Measurements from ENCODE around the gene SCUBE1.

The SCUBE1 gene

GRCh38 chr22:43226377-43227238 lies 116.6 kb downstream of the SCUBE1 start:
- H3K4me1 Mint-ChIP-seq (ENCODE audit: low read depth): peaks cover 4% of the 10 kb centered on the region
- no peak overlapping the region for H3K27ac Mint-ChIP-seq
- H3K27me3 Mint-ChIP-seq (ENCODE audit: low read depth): no peaks in the 10 kb centered on the region
- no peak overlapping the region for H3K4me3 Mint-ChIP-seq
- no peaks in the 10 kb centered on the region for H3K9me3 Mint-ChIP-seq
- no peak for DNase-seq (ENCODE audit: low spot score)
- H3K36me3 Mint-ChIP-seq (ENCODE audit: low read depth): no peaks in the 10 kb centered on the region

GRCh38 chr22:43225609-43226008 lies 117.6 kb downstream of the SCUBE1 start:
- no peak for DNase-seq (ENCODE audit: low spot score)
- Mint-ChIP-seq H3K27ac (no peak overlapping the region), H3K4me1 (ENCODE audit: low read depth) (no peaks in the 10 kb centered on the region), H3K27me3 (ENCODE audit: low read depth) (no peaks in the 10 kb centered on the region), H3K9me3 (no peaks in the 10 kb centered on the region), H3K36me3 (ENCODE audit: low read depth) (no peaks in the 10 kb centered on the region), H3K4me3 (no peak overlapping the region)

- H3K9me3 Mint-ChIP-seq: no peaks in the 10 kb centered on the region
These were observed 120.2 kb downstream of the SCUBE1 start for GRCh38 chr22:43222987-43223386.

GRCh38 chr22:43222262-43222661 lies 120.9 kb downstream of the SCUBE1 start:
- no peaks in the 10 kb centered on the region for H3K27me3 Mint-ChIP-seq (ENCODE audit: low read depth)
- no peaks in the 10 kb centered on the region for H3K4me1 Mint-ChIP-seq (ENCODE audit: low read depth)
- no peak for DNase-seq (ENCODE audit: low spot score)
- H3K4me3 Mint-ChIP-seq: no peak overlapping the region
- no peaks in the 10 kb centered on the region for H3K36me3 Mint-ChIP-seq (ENCODE audit: low read depth)
- H3K9me3 Mint-ChIP-seq: no peaks in the 10 kb centered on the region
- H3K27ac Mint-ChIP-seq: no peak overlapping the region

More at GRCh38 chr22:43222987-43223386, 120.2 kb downstream of the SCUBE1 start:
- Mint-ChIP-seq H3K27ac (no peak overlapping the region), H3K4me1 (ENCODE audit: low read depth) (no peaks in the 10 kb centered on the region), H3K27me3 (ENCODE audit: low read depth) (no peaks in the 10 kb centered on the region), H3K36me3 (ENCODE audit: low read depth) (no peaks in the 10 kb centered on the region), H3K4me3 (no peak overlapping the region)
- no peak for DNase-seq (ENCODE audit: low spot score)

GRCh38 chr22:43220625-43221380 lies 122.4 kb downstream of the SCUBE1 start:
- H3K4me3 Mint-ChIP-seq: no peak overlapping the region
- H3K4me1 Mint-ChIP-seq (ENCODE audit: low read depth): no peaks in the 10 kb centered on the region
- H3K9me3 Mint-ChIP-seq: no peaks in the 10 kb centered on the region
- no peaks in the 10 kb centered on the region for H3K36me3 Mint-ChIP-seq (ENCODE audit: low read depth)
- no peak overlapping the region for H3K27ac Mint-ChIP-seq
- no peak for DNase-seq (ENCODE audit: low spot score)
- H3K27me3 Mint-ChIP-seq (ENCODE audit: low read depth): no peaks in the 10 kb centered on the region

GRCh38 chr22:43218786-43219185 lies 124.4 kb downstream of the SCUBE1 start:
- H3K27ac Mint-ChIP-seq: no peak overlapping the region
- no peaks in the 10 kb centered on the region for H3K36me3 Mint-ChIP-seq (ENCODE audit: low read depth)

GRCh38 chr22:43217285-43218030 lies 125.7 kb downstream of the SCUBE1 start:
- H3K27ac Mint-ChIP-seq: no peak overlapping the region
- H3K9me3 Mint-ChIP-seq: no peaks in the 10 kb centered on the region
- H3K27me3 Mint-ChIP-seq (ENCODE audit: low read depth): no peaks in the 10 kb centered on the region
- no peak for DNase-seq (ENCODE audit: low spot score)
- no peak overlapping the region for H3K4me3 Mint-ChIP-seq
- no peaks in the 10 kb centered on the region for H3K4me1 Mint-ChIP-seq (ENCODE audit: low read depth)
- no peaks in the 10 kb centered on the region for H3K36me3 Mint-ChIP-seq (ENCODE audit: low read depth)

More at GRCh38 chr22:43218786-43219185, 124.4 kb downstream of the SCUBE1 start:
- Mint-ChIP-seq H3K27me3 (ENCODE audit: low read depth) (no peaks in the 10 kb centered on the region), H3K9me3 (no peaks in the 10 kb centered on the region), H3K4me3 (no peak overlapping the region), H3K4me1 (ENCODE audit: low read depth) (no peaks in the 10 kb centered on the region)
- DNase-seq (ENCODE audit: low spot score): no peak

- no peaks in the 10 kb centered on the region for H3K4me1 Mint-ChIP-seq (ENCODE audit: low read depth)
- no peaks in the 10 kb centered on the region for H3K27me3 Mint-ChIP-seq (ENCODE audit: low read depth)
- no peaks in the 10 kb centered on the region for H3K36me3 Mint-ChIP-seq (ENCODE audit: low read depth)
- no peaks in the 10 kb centered on the region for H3K9me3 Mint-ChIP-seq
- no peak overlapping the region for H3K4me3 Mint-ChIP-seq
- no peak for DNase-seq (ENCODE audit: low spot score)
- H3K27ac Mint-ChIP-seq: no peak overlapping the region
These were observed 126.4 kb downstream of the SCUBE1 start for GRCh38 chr22:43216738-43217137.

- no peaks in the 10 kb centered on the region for H3K36me3 Mint-ChIP-seq (ENCODE audit: low read depth)
- no peak for DNase-seq (ENCODE audit: low spot score)
- no peak overlapping the region for H3K4me3 Mint-ChIP-seq
- H3K27ac Mint-ChIP-seq: no peak overlapping the region
- no peaks in the 10 kb centered on the region for H3K27me3 Mint-ChIP-seq (ENCODE audit: low read depth)
- H3K4me1 Mint-ChIP-seq (ENCODE audit: low read depth): no peaks in the 10 kb centered on the region
- no peaks in the 10 kb centered on the region for H3K9me3 Mint-ChIP-seq
These were observed 129.2 kb downstream of the SCUBE1 start for GRCh38 chr22:43213962-43214361.

GRCh38 chr22:43213051-43213450 lies 130.1 kb downstream of the SCUBE1 start:
- no peaks in the 10 kb centered on the region for H3K9me3 Mint-ChIP-seq
- no peaks in the 10 kb centered on the region for H3K27me3 Mint-ChIP-seq (ENCODE audit: low read depth)
- no peak for DNase-seq (ENCODE audit: low spot score)
- no peak overlapping the region for H3K4me3 Mint-ChIP-seq
- no peaks in the 10 kb centered on the region for H3K36me3 Mint-ChIP-seq (ENCODE audit: low read depth)
- H3K27ac Mint-ChIP-seq: no peak overlapping the region
- no peaks in the 10 kb centered on the region for H3K4me1 Mint-ChIP-seq (ENCODE audit: low read depth)

GRCh38 chr22:43212434-43212952 lies 130.7 kb downstream of the SCUBE1 start:
- no peak overlapping the region for H3K4me3 Mint-ChIP-seq
- no peaks in the 10 kb centered on the region for H3K4me1 Mint-ChIP-seq (ENCODE audit: low read depth)
- H3K36me3 Mint-ChIP-seq (ENCODE audit: low read depth): no peaks in the 10 kb centered on the region
- DNase-seq (ENCODE audit: low spot score): no peak
- no peaks in the 10 kb centered on the region for H3K9me3 Mint-ChIP-seq
- H3K27me3 Mint-ChIP-seq (ENCODE audit: low read depth): no peaks in the 10 kb centered on the region
- H3K27ac Mint-ChIP-seq: no peak overlapping the region

GRCh38 chr22:43211941-43212433 lies 131.2 kb downstream of the SCUBE1 start:
- no peak for DNase-seq (ENCODE audit: low spot score)
- Mint-ChIP-seq H3K9me3 (no peaks in the 10 kb centered on the region), H3K4me1 (ENCODE audit: low read depth) (no peaks in the 10 kb centered on the region), H3K27ac (no peak overlapping the region), H3K4me3 (no peak overlapping the region), H3K27me3 (ENCODE audit: low read depth) (no peaks in the 10 kb centered on the region), H3K36me3 (ENCODE audit: low read depth) (no peaks in the 10 kb centered on the region)

- H3K4me1 Mint-ChIP-seq (ENCODE audit: low read depth): no peaks in the 10 kb centered on the region
- no peak overlapping the region for H3K4me3 Mint-ChIP-seq
- H3K27ac Mint-ChIP-seq: no peak overlapping the region
- DNase-seq (ENCODE audit: low spot score): no peak
- H3K27me3 Mint-ChIP-seq (ENCODE audit: low read depth): no peaks in the 10 kb centered on the region
- H3K9me3 Mint-ChIP-seq: no peaks in the 10 kb centered on the region
- H3K36me3 Mint-ChIP-seq (ENCODE audit: low read depth): no peaks in the 10 kb centered on the region
These were observed 132.3 kb downstream of the SCUBE1 start for GRCh38 chr22:43210631-43211515.

Data from T-helper 2 cell treated with Interferon-gamma antibody and Interleukin-4, amounts not matched to agents 5 μg/mL and 100 μg/mL, for 36 hours (primary cell).